ENCODE data around the gene SLC8A1.

The SLC8A1 gene

GRCh38 chr2:40451918-40452605 is at the start of gene SLC8A1:
SLC8A1 (minus strand) TSS chr2:40452090.
- no peak for DNase-seq

DNA sequence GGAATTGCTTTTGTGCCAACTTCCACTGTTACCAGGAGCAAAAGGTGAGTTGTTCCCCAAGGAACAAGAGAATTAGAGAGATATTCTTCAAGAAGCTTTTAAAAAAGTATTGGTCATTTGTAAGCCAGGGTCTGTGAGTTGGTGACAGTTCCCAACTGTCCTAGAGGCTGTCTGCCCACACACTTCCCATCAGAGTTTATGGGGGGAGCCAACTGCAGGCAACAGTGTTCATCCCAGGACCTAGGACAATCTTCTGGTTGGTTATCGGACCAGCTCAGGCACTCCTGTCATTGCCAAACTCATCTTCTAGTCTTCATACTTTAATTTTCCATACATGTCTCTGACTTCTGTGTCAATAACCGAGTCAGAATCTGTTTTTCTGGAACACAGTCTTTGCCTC is 47.5 kb upstream of the SLC8A1 start:
- DNase-seq = no peak

- DNase-seq = no peak
Observed at GRCh38 chr2:40497251-40497859, 45.5 kb upstream of the SLC8A1 start.

GRCh38 chr2:40489678-40489960 is 37.7 kb upstream of the SLC8A1 start:
- DNase-seq = no peak

- DNase-seq = no peak
Observed at GRCh38 chr2:40488927-40489677, 37.2 kb upstream of the SLC8A1 start.

DNA sequence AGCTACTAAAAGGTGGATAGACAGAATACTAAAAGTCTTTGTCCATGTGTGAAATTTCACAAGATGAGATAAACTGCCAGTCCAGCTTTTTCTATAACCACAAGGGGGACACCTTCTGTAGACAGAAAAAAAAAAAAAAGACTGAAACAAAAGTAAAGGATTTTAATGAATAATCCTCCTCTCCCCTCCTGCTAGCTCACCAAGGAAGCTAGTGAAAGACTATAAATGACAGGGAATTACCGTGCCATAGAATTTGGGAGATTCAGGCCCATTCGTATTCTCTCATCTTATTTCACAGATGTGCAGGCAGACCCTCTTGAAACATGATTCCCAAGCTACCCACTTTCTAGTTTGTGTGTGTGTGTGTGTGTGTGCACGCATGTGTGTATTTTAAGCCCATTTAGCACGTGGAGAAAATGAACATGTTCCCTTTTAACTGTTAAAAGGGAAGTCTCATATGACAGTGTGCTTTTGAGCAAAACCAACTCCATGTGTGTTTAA is 36.3 kb upstream of the SLC8A1 start:
- no peak for DNase-seq

DNA sequence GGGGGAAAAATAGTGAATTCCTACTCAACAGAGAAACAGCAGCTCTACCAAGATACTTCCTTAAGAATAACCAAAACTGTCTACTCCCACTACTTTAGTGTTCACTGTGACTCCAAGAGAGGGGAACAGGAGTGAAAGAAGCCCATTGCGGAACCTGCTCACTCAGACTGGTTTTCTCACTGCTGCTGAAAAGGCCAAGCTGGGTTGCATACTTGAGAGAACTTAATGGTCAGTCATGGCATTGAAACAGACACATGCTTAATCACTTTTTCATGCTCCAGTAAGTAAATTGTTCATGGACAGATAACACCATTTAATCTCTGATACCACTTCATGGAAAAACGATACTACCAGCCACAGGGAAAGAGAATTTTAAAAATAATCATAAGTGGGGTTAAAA is 35.7 kb upstream of the SLC8A1 start:
- no peak for DNase-seq

GRCh38 chr2:40485854-40486253 is 34.0 kb upstream of the SLC8A1 start:
- DNase-seq = no peak

DNA sequence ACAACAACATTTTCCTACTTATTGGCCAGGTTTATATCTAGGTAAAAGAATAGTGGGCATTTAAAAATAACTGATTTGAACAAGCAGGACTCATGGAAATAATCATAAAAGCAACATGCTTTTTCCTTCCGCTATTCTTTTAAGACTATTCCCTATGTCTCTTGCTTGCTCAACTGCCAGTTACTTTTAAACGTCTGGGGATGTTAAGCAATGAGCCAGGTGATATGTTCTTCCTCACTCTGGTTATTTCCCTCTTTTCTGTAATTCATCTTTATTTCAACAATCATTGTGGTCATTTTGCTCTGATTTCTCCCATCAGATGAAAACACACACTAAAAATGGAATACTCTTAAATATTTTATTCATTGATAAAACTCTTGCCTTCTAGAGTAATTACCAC is 33.4 kb upstream of the SLC8A1 start:
- no peak for DNase-seq

DNA sequence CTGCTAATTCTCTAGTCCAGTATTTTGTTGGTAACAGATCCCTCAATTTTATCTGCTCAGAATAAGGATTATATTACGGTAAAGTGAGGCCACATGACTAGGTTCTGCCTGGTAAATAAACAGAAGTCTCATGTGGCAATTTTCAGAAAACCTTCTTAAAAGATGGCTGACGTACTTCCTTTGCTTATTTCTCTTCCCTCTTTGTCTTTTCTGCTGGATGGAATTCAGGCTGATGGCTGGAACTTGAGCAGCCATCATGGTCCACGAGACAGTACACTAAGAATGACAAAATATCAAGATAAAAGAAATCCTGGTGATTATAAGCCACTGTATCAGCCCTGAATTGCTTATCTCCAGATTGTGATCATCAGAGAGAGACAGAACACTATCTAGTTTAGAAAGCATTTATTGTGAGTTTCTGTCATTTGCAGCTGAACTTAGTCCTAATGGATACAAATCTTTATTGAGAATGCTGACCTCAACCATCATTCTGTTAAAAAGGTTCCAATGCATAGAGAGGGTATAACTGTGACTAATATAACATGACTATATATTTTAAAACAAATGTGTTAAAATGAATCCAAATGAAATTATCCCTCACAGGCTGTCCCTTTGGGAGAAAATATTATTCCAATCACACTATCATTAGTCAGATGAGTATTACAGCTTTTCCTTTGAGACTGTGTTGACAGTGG is 31.8 kb upstream of the SLC8A1 start:
- no peak for DNase-seq

DNA sequence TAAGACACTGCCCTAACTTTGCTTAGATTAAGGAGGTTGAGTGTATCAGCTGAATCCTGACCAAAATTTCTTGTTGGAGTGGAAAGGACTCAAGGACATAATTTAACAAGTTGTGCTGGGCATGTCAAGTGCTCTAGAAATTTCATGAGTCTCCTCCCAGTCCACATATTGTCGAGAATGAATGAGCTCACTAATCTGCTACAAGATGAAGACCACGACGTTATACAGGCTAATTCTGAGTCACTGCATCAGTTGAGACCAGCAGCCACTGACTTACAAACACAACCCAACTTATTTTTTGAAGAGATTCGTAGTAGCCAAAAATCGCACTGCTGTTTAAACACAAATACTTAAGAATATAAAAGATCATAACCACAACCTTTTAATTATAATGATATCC is 28.7 kb upstream of the SLC8A1 start:
- DNase-seq = no peak

DNA sequence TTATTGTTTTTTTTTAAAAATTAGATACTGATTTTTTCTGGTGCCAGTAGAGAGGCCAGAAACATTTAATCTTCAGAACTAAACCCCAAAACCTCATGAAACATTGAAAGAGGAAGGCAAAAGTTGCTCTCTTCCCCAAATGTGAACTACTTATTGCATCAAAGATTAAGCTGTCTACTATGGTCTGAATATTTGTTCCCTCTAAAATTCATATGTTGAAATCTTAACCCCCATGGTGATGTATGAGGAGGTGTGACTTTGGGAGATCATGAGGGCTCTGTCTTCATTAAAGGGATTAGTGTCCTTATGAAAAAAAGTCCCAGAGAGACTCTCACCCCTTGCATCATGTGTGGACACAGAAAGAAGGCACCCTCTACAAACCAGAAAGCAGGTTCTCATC is 28.2 kb upstream of the SLC8A1 start:
- no peak for DNase-seq

DNA sequence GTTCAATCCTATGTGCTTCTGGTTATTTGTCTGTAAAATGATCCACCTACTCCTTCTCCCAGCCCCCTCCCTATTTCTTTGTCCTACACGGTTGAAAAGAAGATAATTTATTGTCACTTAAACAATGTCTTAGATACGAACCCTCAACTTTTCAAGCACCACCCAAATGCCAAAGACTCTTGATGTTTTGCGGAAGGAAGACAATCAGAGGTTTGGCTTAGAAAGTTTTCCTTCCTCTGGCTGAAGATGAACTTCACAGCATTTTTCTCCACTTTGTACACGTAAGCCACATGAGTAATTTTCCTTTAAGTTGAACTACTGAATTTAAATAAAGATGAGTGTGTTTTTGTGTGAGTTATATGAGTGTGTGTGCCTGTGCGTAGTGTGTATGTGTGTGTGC is 25.5 kb upstream of the SLC8A1 start:
- DNase-seq = no peak

DNA sequence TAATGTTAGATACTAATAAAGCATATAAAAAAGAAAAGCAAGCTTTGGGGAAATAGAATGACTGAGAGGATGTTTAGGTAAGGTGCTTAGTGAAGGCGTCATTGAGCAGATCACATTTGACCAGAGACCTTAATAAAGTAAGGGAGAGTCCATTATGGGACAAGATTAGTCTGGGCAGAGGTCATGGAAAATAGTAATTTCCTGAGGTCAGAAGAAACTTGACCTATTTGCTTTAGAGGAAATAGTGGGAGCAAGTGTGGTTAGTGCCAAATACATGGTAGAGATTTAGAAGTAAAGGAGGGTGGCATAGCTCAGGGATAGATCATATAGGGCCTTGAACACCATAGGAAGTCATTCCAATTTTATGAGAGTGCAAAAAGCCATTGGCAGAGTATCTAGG is 24.5 kb upstream of the SLC8A1 start:
- no peak for DNase-seq

- DNase-seq = no peak
Observed at GRCh38 chr2:40474306-40474705, 22.4 kb upstream of the SLC8A1 start.

GRCh38 chr2:40471866-40472265 is 20.0 kb upstream of the SLC8A1 start:
- no peak for DNase-seq

DNA sequence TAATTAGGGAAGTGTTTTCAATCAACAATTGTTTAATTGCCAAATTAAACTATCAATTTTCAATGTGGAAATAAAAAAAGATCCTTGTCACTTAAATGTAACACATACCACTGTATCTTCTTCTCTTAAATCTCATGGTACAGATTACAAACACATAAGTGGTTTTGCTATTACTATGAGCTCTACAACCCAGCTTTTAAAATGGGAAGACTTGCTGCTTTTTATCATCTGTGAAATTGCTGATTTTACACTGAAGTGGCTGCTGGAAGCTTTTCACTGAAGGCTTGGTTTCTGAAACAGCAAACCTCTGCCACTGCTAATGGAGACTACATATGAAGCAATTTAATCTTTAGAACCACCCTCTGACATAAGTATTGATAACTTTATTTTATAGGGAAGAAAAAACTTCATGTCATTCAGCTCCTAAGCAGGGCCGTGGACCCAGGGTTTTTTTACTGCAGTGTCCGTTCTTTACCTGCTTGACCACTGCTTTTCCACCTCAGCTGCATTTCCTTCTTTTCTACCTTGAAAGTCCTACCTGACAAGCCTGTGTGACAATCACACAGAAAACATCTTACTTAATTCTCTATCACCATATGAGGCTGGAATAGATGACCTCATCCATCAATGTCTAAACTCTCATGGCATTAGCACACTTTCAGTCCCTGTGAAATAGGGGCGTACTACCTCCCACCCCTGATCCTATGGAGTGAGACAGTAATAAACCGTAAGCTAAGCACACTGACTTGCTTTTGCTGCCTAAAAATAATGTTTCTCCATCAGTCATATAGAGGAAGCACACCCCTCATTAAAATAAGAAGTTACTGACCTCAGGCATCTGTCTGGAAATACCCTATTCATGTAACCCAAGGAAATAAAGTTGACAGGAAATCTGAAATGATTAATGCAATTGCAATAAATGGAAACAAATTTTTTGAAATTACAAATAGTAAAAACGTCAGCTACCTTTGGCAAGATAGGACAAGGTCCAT is 19.2 kb upstream of the SLC8A1 start:
- DNase-seq = no peak

DNA sequence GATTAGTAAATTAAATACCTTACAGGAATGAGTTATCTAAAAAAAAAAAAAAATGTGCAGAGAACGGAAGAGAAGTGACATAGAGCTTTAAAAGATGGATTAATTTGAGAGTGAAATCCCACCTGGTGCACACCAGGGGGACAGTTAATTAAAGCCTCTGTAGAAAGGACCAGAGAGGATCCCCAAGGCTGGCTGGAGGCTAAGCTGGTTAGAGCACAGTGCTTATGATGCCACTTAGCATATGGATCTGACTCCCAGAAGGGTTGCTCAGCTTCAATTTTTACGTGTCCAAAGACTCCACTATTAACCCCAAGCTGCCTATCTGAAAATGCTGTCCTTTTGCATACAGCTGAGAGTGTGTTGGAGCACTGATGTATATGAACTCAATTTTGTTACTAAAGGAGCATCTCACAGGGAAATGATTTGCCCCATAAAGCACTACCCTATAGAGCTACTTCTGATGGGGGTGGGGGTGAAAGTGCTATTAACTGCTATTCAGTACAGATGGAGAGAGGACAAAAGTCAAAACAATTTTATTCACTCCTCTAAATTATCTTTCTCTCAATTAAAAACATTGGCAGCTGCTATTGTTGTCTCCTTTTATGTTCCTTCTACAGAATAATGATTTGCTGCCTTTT is 15.2 kb upstream of the SLC8A1 start:
- DNase-seq = no peak

GRCh38 chr2:40466332-40466906 is 14.5 kb upstream of the SLC8A1 start:
- no peak for DNase-seq

- DNase-seq = no peak
Observed at GRCh38 chr2:40463112-40463511, 11.2 kb upstream of the SLC8A1 start.

- DNase-seq = no peak
Observed at GRCh38 chr2:40458271-40458794, 6.4 kb upstream of the SLC8A1 start.
